Stimulated activated memory B cell treated with anti-CD40 and anti-IgM and Interleukin-4, amounts not matched to agents 10 μg/mL and 1 μg/mL and 100 μg/mL, for 72 hours (primary cell): Measurements from ENCODE around the gene FHL1.
"Not testable (repeated sequence)": the region's sequence is repeated elsewhere in the genome, so short reads cannot be mapped to it uniquely, and the experiment has no call there.

Experiments
- ATAC-seq: fragments of 150-1000 bp; cut with Tn5 transposase; 2 replicates; pipeline ENCODE4 v1.10.0; 2021
- H3K27ac Mint-ChIP-seq: one replicate; pipeline ENCODE4 v1.8.0; 2022; ENCODE audit warnings: mild to moderate bottlenecking, mixed read lengths
- H3K27me3 Mint-ChIP-seq: one replicate; pipeline ENCODE4 v1.8.0; 2022; ENCODE audit warnings: mixed read lengths
- H3K36me3 Mint-ChIP-seq: one replicate; pipeline ENCODE4 v1.8.0; 2022; ENCODE audit warnings: mixed read lengths
- H3K4me1 Mint-ChIP-seq: one replicate; pipeline ENCODE4 v1.8.0; 2022; ENCODE audit warnings: mixed read lengths
- H3K4me3 Mint-ChIP-seq: one replicate; pipeline ENCODE4 v1.8.0; 2022; ENCODE audit warnings: mild to moderate bottlenecking, moderate library complexity, mixed read lengths
- H3K9me3 Mint-ChIP-seq: one replicate; pipeline ENCODE4 v1.8.0; 2022; ENCODE audit warnings: mixed read lengths

The FHL1 gene

DNA sequence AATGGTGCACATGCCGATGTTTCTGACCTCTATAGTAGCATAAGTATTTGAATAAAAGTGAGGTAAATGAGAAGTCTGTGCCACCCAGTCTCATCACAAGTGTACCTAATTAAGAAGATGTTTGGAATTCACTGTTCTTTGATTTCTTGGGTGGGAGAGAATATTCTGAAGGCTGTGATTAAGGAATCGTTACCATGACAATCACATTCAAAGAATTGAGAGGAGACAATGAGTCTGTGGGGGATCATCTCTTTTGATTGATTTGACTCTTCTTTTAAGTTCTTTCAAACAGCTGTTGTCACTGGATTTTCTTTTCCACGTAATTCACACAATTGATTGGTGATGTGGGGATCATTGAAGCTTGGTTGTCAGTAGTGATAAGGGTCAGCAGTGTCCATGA, 18.1 kb downstream of the FHL1 start:
- ATAC-seq = no peak
- Mint-ChIP-seq H3K36me3 (no peaks in the 10 kb centered on the region), H3K27me3 (no peaks in the 10 kb centered on the region), H3K9me3 (no peaks in the 10 kb centered on the region), H3K4me1 (no peaks in the 10 kb centered on the region), H3K4me3 (no peak overlapping the region), H3K27ac (no peak overlapping the region)

DNA sequence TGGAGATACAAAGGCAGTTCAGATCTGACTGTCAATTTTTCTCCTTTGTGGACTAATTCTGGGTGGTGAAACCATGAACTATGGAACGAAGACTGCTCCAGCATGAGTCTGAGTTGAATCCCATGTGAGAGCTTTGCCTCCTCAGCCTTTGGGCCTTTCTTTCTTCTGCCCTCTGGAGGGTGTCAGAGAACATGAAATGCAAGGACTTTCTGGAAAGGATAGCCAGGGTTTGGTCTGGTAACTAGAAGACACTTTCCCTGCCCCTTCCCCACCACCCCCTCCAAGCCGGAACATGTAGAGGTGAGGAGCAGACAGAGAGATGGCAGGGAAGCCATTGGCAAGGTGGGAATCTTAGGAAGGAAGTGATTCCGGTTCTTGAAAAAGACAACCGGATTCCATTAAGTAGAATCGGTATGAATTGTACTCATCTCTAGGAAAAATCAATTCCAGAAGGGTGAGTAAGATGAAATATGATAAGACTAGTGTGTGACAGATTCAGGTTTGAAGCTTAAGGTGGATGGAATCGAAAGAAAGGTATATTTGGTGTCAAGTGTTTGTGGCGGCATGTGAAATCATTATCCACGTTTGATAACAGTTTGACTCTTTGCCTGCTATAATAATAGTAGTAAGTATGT, 19.0 kb downstream of the FHL1 start:
- H3K27ac Mint-ChIP-seq = no peak overlapping the region
- no peaks in the 10 kb centered on the region for H3K27me3 Mint-ChIP-seq
- H3K9me3 Mint-ChIP-seq = no peaks in the 10 kb centered on the region
- no peaks in the 10 kb centered on the region for H3K4me1 Mint-ChIP-seq
- no peak overlapping the region for H3K4me3 Mint-ChIP-seq
- ATAC-seq = no peak
- H3K36me3 Mint-ChIP-seq = no peaks in the 10 kb centered on the region

DNA sequence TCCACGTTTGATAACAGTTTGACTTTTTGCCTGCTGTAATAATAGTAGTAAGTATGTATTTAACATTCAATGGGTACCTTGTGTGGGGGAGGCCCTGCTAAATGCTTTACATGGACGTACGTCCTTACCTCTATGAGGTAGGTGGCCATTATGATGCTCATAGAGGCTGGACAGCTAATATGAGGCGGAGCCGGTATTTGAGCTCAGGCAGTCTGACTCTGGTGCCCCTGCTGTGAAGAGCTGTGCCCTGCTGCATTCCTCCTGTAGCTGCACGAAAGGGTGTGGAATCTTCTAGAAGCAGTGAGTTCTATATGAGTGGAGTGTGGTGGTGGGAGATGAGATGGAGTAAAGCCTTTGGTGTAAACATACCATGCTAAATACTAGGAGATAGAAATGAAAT, 20.7 kb downstream of the FHL1 start:
- not testable (repeated sequence) for H3K27ac Mint-ChIP-seq, H3K4me1 Mint-ChIP-seq, H3K36me3 Mint-ChIP-seq, H3K4me3 Mint-ChIP-seq, H3K9me3 Mint-ChIP-seq, ATAC-seq, H3K27me3 Mint-ChIP-seq

DNA sequence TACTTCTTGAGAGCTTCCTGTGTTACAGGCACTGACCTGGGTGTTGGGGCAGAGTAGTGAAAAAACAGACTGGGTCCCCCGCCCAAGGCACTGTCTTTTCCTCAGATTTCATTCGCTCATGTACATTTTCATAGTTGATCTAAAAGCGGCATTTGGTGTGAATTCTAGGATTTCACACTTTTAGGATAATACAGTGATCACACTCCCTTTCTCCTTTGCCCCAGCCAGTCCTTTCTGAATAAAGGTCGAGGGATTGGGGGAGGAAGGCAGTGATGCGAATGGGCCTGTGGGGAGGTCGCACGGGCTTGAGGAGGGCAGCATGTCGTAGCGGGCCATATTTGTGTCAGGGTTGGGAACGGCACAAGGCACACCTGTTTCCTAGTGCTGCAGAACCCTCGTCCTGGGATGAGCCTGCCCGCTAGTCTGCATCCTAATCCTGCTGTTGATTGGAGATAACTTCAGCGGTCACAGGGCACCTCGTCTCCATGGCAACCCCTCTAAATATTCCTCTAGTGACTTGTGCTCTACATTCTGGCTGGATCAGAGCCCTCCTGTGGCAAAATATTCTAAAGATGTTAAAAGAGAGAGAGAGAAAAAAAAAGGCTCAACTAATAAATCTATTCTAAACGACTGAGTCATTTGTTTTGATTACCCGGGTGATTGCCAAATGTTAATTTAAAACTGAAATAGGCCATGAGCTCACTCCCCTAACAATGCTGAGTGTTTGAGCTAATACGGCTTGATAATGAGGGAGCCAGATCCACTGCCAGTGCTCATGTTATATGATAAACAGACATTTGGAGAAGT, 21.8 kb downstream of the FHL1 start:
- ATAC-seq = no peak
- Mint-ChIP-seq H3K4me3 (no peak overlapping the region), H3K27me3 (no peaks in the 10 kb centered on the region), H3K4me1 (no peaks in the 10 kb centered on the region), H3K36me3 (no peaks in the 10 kb centered on the region), H3K27ac (no peak overlapping the region), H3K9me3 (no peaks in the 10 kb centered on the region)

DNA sequence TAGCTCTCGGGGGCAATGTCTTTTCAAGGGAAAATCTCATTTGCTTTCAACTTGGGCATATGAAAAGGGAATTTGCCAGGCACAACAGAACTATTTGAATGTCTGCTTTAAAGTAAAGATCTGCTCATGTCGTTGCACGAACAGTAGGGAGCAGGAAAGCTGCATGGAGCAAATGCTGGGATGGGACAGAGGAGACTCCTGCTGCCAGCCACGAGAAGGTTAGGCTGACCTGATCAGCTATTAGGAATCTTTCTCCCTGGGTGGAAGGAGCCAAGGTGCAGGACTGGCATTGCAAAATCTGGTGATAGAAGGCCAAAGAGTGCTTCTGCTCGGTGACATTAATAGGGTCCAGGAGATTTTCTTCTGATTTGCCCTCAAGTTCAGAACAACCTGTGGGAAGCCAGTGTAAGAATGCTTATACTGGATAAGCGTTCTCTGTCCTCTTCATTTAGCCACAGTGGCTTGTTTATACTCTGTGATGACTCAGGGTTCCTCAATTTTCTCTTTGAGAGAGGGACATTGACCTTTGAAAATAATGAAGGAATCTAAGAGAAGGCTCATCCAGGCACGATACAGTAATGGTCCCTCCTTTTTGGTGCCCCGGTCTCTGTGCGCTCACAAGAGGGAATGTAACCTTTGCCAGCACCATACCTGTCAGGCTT, 22.9 kb downstream of the FHL1 start:
- no peak overlapping the region for H3K27ac Mint-ChIP-seq
- no peaks in the 10 kb centered on the region for H3K36me3 Mint-ChIP-seq
- no peak for ATAC-seq
- no peaks in the 10 kb centered on the region for H3K27me3 Mint-ChIP-seq
- H3K9me3 Mint-ChIP-seq = no peaks in the 10 kb centered on the region
- H3K4me3 Mint-ChIP-seq = no peak overlapping the region
- H3K4me1 Mint-ChIP-seq = no peaks in the 10 kb centered on the region

DNA sequence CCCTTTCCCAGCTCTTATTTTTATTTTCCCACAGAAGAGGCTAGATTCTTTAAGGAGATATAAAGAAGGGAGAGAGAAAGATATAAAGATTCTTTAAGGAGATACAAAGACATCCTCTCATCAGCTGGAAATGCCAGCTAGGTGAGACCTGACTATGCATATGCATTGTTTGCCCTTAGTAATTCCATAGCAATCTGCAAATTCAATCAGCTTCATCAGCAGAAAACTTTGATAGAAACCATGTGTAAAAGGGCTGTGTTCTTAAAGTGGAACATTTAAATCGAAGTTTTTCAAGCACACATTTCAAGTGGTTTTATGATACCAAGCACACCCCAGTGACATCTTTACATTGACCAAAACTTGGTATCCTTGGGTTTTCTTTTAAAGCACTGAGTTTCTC, 24.1 kb downstream of the FHL1 start:
- Mint-ChIP-seq H3K4me3 (no peak overlapping the region), H3K27me3 (no peaks in the 10 kb centered on the region), H3K36me3 (no peaks in the 10 kb centered on the region), H3K4me1 (no peaks in the 10 kb centered on the region), H3K27ac (no peak overlapping the region), H3K9me3 (no peaks in the 10 kb centered on the region)
- ATAC-seq = no peak

DNA sequence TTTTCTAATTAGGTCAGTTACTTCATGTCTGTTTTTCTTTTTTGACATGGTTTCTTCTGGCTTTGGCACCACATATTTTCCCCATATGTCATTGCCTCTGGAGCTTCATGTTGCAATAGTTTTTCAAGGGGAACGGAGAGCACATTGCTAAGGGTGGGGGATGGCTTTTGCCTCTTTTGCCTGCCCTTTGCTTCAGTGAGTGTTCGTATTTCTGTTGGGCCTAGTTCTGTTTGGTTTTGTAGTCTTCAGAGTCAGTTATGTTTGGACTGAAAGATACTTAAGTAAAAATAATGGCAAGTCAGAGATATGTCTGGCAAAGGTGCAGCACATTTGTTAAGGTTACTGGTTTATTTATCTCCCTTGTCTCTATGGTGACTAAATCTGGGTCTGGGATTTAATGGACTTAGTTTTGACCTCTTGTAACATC, 29.1 kb downstream of the FHL1 start:
- H3K4me1 Mint-ChIP-seq = no peaks in the 10 kb centered on the region
- H3K9me3 Mint-ChIP-seq = no peaks in the 10 kb centered on the region
- ATAC-seq = no peak
- H3K27me3 Mint-ChIP-seq = no peaks in the 10 kb centered on the region
- no peaks in the 10 kb centered on the region for H3K36me3 Mint-ChIP-seq
- H3K4me3 Mint-ChIP-seq = no peak overlapping the region
- H3K27ac Mint-ChIP-seq = no peak overlapping the region

DNA sequence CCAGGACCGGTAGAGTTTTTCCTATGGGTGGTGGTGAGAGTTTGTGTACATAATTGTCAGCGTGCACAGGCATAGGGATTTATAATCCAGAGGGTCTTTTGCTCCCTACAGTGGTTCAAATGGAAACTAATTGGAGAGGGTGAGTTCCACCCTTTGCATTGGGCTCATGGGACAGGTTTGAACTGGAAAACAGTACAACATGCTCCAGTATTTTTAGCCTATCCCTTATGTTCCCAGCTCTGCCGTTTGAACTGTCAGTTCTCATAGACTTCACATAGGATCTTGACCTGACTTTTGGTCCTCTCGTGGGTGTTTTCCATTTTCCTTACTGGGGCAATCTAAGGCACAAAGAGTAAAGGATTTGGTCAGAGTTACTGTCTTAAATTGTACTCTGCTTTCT, 31.8 kb downstream of the FHL1 start:
- Mint-ChIP-seq H3K27me3 (no peaks in the 10 kb centered on the region), H3K4me3 (no peak overlapping the region), H3K4me1 (no peaks in the 10 kb centered on the region), H3K36me3 (no peaks in the 10 kb centered on the region), H3K27ac (no peak overlapping the region), H3K9me3 (no peaks in the 10 kb centered on the region)
- no peak for ATAC-seq

DNA sequence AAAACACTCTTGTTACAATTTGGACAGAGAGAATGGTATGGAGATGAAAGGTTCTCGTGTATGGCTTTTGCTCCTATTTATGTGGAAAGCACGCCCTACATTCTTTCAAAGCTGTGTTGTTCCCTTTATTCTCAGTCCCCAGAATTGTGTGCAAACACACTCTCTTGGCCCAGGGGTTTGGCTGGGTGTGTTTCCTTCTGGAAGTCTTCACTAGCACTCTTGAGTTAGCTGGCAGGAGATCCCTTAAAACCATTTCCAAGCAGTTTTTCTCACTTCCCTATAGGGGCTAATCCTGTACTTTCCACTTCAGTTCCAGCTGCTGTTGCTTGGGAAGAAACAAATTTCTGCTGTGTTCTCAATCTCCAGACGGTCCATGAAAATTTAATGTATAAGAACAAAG, 35.1 kb downstream of the FHL1 start:
- no peaks in the 10 kb centered on the region for H3K36me3 Mint-ChIP-seq
- no peak overlapping the region for H3K4me3 Mint-ChIP-seq
- no peak overlapping the region for H3K27ac Mint-ChIP-seq
- no peaks in the 10 kb centered on the region for H3K4me1 Mint-ChIP-seq
- H3K27me3 Mint-ChIP-seq = no peaks in the 10 kb centered on the region
- no peaks in the 10 kb centered on the region for H3K9me3 Mint-ChIP-seq
- ATAC-seq = no peak

DNA sequence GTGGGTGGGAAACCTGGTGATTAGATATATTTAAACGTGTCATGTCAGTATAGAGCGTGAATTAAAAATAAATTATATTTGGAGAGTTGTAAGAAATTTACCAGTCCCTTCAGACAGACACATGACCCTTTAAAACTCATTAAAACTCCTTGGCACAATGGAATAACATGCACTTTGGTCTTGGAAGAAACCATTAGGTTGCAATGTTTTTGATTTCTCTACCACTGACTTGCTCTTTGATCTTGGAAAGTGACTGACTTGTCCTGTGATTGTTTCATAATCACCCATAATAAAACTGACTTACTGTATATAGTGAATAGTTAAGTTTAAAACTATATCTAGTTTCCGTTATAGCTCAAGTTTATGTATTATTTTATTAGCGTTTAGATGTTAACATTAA, 35.8 kb downstream of the FHL1 start:
- no peak overlapping the region for H3K4me3 Mint-ChIP-seq
- no peaks in the 10 kb centered on the region for H3K4me1 Mint-ChIP-seq
- H3K27me3 Mint-ChIP-seq = no peaks in the 10 kb centered on the region
- H3K27ac Mint-ChIP-seq = no peak overlapping the region
- no peak for ATAC-seq
- no peaks in the 10 kb centered on the region for H3K9me3 Mint-ChIP-seq
- H3K36me3 Mint-ChIP-seq = no peaks in the 10 kb centered on the region

DNA sequence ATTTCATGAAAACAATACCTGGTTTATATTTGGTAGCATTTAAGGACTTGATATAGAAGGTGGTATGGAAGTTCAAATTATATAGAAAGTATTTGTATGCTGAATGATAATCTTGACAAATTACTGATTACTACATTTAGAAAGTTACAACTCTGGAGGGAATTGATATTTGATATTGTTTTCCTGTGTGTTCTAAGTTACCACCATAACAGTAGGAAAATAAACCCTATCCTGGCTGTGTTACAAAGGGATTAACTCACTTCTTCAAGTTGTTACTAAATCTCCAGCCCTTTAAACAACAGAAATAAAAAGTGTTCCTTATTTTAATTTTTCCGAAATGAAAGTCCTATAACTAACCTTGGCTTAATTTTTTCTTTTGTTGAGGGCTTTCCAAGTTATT, 36.6 kb downstream of the FHL1 start:
- Mint-ChIP-seq H3K9me3 (no peaks in the 10 kb centered on the region), H3K4me1 (no peaks in the 10 kb centered on the region), H3K27ac (no peak overlapping the region), H3K27me3 (no peaks in the 10 kb centered on the region), H3K36me3 (no peaks in the 10 kb centered on the region), H3K4me3 (no peak overlapping the region)
- ATAC-seq = no peak

DNA sequence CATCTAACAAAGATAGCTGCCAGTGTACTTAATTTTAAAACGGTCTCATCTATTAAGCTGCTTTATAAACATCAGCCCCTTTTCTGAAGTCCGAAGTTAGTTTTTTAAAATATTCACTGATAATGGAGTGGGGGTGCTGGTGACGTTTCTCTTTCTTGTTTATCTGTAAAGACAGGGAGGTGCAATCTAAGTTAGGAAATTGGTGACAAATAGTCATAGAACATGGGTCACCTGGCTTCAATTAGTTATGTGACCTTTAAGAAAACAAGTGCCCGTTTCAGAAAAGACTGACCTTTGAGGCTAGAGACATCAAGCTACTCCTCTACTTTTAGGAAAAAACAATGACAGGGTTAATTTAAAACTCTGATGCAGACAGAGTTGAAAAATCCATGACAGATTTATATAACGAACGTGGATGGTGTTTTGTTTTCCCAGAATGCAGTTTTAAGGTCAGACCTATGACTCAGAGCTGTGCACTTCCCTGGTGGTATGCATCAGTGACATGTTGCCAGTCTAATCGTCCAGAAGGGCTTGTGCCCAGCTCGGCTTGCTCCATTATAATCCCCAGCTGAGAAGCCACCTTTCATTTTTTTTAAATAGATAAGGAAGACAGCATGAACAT, 38.2 kb downstream of the FHL1 start:
- Mint-ChIP-seq H3K4me3 (no peak overlapping the region), H3K36me3 (no peaks in the 10 kb centered on the region), H3K9me3 (no peaks in the 10 kb centered on the region), H3K4me1 (no peaks in the 10 kb centered on the region), H3K27me3 (no peaks in the 10 kb centered on the region), H3K27ac (no peak overlapping the region)
- no peak for ATAC-seq

DNA sequence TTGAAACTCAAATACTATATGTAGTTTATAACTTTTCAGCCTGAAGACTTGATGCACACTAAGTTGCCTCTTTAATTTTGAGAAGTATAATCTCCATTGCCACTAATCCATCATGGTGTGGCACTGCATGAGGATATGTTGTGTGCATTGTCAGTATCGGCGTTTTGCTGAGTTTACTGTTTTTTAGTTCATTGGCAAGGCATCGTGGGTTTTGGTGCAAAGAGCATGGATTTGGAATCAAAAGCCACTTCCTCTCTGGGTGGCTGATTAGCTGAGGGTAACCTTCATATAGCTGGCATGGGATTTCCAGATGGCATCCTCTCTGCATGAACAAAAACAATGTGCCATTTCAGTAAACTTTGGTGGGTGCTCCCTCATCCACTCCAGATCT, 38.7 kb downstream of the FHL1 start:
- H3K27me3 Mint-ChIP-seq = no peaks in the 10 kb centered on the region
- no peak for ATAC-seq
- H3K9me3 Mint-ChIP-seq = no peaks in the 10 kb centered on the region
- H3K4me3 Mint-ChIP-seq = no peak overlapping the region
- H3K36me3 Mint-ChIP-seq = no peaks in the 10 kb centered on the region
- no peak overlapping the region for H3K27ac Mint-ChIP-seq
- no peaks in the 10 kb centered on the region for H3K4me1 Mint-ChIP-seq

DNA sequence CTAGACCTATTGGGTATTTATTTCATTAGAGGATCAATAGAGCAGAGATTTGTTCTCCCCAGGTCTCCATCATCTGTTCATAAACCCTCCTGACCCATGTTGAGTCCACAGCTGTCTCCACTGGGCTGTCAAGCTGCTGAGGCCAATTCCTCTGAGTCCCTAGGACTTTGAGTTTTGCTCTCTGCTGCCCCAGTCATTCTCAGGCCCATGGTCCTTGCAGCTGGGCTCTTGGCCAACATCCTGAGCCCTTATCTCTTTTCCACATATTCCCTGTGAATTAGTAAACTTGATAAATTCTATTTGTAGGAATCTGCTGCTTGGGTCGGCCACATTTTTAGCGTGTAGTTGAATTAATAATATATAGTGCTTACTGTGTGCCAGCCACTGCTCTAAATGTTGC, 41.9 kb downstream of the FHL1 start:
- peaks cover 12% of the 10 kb centered on the region for H3K4me1 Mint-ChIP-seq
- no peak for ATAC-seq
- no peaks in the 10 kb centered on the region for H3K36me3 Mint-ChIP-seq
- H3K27me3 Mint-ChIP-seq = no peaks in the 10 kb centered on the region
- H3K9me3 Mint-ChIP-seq = no peaks in the 10 kb centered on the region
- H3K27ac Mint-ChIP-seq = no peak overlapping the region
- H3K4me3 Mint-ChIP-seq = no peak overlapping the region

DNA sequence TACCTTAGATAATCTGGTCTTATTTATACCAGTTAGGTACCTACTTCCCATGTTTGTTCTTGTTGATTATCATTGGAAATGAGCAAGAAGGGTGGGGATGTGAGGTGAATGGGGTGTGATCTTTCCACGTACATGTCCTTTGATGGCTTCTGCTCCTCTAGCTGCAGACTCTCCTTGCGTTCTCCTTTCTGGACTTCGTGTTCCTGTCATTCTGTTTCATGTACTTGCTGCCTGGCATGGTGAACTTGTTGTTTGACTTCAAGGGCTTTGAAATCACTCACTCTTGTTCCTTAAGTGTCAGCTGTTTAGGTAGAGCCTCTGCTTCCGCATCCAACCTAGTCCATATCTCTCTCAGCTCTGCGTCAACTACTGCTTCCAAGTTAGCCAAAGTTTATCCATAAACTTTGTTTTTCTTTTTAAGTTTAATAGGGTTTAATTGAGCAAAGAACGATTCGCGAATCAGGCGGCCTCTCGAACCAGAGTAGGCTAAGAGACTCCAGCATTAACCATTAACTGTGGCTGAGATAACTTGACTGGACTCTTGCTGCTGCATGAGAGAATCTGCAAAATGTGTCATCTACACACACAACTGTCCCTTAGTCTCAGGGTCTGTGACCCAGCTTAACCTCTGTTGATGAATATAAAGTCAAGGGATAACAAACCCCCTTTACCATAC, 42.8 kb downstream of the FHL1 start:
- Mint-ChIP-seq H3K4me1 (peaks cover 13% of the 10 kb centered on the region), H3K36me3 (no peaks in the 10 kb centered on the region), H3K4me3 (no peak overlapping the region), H3K27ac (no peak overlapping the region), H3K9me3 (no peaks in the 10 kb centered on the region), H3K27me3 (no peaks in the 10 kb centered on the region)
- no peak for ATAC-seq
